ENCODE results near the gene DAND5.

Gene DAND5

DNA sequence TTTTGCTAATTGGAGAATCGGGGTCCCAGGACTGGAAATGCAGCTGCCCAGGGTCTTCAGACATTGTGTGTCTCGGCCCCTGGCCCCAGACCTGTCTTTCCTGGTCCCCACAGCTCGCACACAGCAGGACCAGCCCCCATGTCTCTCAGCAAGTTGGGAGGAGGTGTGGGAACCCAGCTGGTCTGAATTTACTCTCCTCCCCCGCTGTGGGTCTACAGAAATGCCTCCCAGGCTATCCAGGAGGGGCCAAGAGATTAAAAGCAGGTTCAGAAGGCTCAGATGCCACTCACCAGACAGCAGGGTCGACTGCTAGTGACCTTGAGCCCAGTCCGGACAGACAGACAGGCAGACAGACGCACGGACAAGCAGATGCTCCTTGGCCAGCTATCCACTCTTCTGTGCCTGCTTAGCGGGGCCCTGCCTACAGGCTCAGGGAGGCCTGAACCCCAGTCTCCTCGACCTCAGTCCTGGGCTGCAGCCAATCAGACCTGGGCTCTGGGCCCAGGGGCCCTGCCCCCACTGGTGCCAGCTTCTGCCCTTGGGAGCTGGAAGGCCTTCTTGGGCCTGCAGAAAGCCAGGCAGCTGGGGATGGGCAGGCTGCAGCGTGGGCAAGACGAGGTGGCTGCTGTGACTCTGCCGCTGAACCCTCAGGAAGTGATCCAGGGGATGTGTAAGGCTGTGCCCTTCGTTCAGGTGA, at the start of gene DAND5:
Gene DAND5 (plus strand): TSS at position 285 of the 697 bp plus-strand sequence. CDS start 85 bp downstream, at position 370.
- DNase-seq (ENCODE audit: low read depth in 3 of 3), result no peak

DNA sequence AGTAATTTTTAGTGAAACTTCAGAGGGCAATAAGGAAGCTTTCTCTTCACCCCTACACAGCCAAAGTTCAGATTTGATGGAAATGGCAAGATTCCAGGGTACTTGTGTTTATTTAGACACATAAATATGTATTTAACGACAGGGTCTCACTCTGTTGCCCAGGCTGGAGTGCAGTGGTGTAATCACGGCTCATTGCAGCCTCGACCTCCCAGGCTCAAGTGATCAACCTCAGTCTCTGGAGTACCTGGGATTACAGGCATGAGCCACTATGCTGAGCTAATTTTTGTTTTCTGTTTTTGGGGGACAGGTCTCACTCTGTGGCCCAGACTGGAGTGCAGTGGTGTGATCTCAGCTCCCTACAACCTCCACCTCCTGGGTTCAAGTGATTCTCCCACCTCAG, 48.3 kb upstream of the DAND5 start:
- DNase-seq (ENCODE audit: low read depth in 3 of 3), result no peak

GRCh38 chr19:12922959-12923358, 46.4 kb upstream of the DAND5 start:
- DNase-seq (ENCODE audit: low read depth in 3 of 3), result no peak

- DNase-seq (ENCODE audit: low read depth in 3 of 3), result no peak
These were observed 44.6 kb upstream of the DAND5 start for GRCh38 chr19:12924621-12925310.

DNA sequence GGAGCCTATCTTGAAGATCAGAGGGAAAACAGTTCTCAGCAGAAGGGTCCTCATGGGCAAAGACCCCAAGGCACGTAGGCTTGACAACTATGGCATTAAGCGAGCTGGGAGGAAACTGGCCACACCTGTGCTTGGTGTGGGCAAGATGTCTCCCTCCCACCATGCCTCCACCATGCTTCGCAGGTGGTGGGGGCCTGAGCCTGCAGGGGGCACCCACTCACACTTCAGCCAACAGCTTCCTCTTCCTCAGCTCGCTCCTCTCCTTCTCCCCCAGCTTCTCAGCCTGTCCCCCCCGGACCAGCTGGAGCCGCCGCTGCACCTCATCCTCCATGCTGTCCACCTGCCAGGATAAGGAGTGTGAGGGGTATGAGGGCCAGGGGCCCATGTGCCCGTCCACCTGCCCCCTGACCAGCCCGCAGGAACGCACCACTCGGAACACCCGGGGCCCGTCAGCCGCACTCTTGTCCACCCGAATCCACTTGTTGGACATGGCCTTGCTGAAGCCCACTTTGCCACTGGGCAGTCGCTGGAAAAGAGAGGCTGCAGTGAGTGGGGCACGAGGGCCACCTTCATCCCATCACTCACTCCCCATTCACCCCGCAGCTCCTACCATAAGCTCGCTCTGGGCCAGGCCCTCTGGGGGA, 39.3 kb upstream of the DAND5 start:
- DNase-seq (ENCODE audit: low read depth in 3 of 3), result no peak

- no peak for DNase-seq (ENCODE audit: low read depth in 3 of 3)
These were observed 36.7 kb upstream of the DAND5 start for GRCh38 chr19:12932392-12933286.

DNA sequence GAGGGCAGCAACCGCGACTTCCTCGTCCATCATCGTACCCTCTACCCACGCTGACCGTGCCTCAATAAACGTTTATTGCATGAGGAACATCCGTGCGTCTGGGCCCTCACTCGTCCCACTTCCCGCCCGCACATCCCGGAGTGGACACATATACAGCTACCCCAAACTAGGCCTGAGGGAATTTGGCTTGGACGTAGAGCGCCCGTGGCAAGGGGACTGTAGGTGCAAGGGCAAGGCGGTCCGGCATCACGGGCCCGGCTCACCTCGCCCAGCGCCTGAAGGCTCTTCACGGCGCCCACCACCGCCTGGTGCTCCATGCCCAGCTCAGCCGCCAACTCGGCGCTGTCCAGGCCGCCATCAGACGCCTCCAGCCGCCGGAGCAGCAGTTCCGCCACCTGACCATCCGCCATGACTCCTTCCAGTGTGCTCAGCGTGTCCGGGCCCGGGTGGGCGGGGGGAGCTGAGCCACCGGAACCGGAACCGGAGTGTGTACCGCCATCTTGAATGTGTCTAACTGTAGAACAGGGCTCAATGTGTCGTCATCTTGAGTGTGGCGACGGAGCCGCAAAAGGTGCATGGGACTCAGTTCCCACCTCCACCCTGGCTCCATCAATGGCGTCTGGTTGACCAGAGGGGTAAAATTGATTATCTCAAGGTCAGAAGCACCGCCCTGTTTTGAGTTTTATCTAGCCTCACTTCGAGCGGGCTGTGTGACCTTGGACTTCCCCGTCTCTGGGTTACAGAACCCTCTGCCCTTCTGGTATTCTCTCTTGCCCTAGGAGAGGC, 35.9 kb upstream of the DAND5 start, which contains the start of gene FARSA:
Gene FARSA (minus strand): TSS at position 425 of the 786 bp plus-strand sequence. CDS start 15 bp downstream, at position 410.
- DNase-seq (ENCODE audit: low read depth in 3 of 3), result peak; percentile 80 to 83 (median 83)

- no peak for DNase-seq (ENCODE audit: low read depth in 3 of 3)
These were observed 34.3 kb upstream of the DAND5 start for GRCh38 chr19:12935071-12935470.

- DNase-seq (ENCODE audit: low read depth in 3 of 3), result no peak
These were observed 32.8 kb upstream of the DAND5 start for GRCh38 chr19:12936582-12936981.

DNA sequence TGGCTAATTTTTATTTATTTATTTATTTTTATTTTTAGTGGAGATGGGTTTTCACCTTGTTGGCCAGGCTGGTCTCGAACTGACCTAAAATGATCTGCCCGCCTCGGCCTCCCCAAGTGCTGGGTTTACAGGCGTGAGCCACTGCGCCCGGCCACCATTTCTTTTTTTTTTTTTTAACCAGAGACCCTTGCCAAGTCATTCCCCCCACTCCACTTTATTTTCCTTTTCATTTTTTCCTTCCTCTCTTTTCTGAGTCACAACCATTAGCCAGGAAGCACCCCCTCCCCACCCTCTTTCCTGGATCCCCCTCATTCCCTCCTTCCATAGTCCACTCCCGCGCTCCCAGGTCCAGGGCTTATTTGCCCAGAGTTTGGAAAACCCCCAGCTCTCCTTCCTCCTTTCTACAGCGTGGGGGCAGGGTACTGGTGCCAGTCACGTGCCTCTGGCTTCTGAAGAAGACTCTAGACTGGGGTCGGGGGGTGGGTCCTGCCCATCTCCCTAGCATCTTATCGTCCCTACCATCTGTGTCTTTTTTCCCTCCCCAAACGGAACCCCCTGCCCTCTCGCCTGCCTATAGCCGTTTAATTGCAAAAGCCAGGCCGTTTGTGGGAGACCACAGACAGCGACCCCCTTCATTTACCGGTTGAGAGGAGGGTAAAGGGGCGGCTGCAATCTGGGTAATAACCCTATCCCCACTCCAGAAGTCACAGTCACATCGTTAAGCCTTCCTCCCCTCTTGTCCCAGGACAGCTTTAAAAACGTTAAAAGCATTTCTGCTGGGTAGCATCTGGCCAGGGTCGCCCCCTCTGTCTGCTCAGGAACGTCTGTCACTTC, 32.1 kb upstream of the DAND5 start:
- no peak for DNase-seq (ENCODE audit: low read depth in 3 of 3)

DNA sequence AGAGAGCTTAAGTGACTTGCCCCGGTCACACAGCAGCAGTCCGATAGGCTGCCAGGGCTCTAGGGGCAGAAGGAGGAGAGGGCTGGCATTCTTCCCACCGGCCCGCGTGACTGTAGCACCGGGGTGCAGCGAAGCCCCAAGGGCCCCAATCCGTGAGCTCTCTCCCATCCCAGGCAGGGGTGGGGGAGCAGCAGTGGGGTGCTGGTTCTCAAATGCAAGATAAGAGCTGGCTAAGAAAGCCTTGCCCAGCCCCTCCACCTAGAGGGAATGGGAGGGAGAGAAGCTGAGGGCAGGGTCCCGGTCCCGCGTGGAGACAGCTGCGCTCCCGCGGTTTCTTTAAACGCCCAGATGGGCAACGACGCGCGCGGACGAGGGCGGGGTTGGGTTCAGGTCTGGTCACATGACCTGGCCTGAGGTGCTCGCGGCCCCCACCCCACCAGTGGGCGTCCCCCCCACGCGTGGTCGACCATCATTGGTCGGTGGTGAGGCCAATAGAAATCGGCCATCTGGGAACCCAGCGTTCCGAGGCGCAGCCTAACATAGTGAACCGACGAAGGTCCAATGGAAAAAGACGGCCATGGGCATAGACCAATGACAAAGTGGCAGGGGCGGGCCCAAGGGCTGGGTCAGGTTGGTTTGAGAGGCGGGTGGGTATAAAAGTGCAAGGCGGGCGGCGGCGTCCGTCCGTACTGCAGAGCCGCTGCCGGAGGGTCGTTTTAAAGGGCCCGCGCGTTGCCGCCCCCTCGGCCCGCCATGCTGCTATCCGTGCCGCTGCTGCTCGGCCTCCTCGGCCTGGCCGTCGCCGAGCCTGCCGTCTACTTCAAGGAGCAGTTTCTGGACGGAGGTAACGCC, 31.2 kb upstream of the DAND5 start, which contains the start of gene CALR:
Gene CALR (plus strand): TSS at position 683 of the 852 bp plus-strand sequence. CDS start 71 bp downstream, at position 754.
- peak; percentile 97 to 99 (median 98) for DNase-seq (ENCODE audit: low read depth in 3 of 3)

DNA sequence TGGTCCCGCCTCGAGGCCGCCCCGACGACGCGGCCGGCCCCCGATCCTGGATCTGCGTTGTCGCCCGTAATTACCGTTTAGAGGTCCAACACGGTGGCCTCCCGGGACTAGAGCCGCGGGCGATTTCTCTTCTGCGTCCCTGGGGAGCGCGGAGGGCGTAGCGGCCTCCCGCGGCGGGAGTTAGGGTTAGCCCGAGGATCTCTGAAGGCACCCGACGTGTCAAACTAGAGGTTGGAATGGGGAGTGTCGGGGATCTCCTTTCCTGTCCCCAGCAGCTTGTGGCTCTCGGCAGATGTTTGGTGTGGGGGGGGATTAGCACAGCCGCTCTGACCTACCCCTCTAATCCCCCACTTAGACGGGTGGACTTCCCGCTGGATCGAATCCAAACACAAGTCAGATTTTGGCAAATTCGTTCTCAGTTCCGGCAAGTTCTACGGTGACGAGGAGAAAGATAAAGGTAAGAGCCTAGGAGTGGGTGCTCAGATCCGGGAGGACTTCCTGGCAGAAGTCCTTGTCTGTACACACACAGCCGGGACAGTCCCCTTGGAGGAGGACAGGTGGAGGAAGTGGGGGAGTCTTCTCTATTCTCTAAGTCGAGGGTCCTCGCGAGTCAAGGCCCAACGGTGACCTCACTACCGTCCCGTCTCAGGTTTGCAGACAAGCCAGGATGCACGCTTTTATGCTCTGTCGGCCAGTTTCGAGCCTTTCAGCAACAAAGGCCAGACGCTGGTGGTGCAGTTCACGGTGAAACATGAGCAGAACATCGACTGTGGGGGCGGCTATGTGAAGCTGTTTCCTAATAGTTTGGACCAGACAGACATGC, 30.4 kb upstream of the DAND5 start:
- peak in 1 of 3 experiments; percentile 26 for DNase-seq (ENCODE audit: low read depth in 3 of 3)

- no peak for DNase-seq (ENCODE audit: low read depth in 3 of 3)
These were observed 29.4 kb upstream of the DAND5 start for GRCh38 chr19:12939975-12940423.

DNA sequence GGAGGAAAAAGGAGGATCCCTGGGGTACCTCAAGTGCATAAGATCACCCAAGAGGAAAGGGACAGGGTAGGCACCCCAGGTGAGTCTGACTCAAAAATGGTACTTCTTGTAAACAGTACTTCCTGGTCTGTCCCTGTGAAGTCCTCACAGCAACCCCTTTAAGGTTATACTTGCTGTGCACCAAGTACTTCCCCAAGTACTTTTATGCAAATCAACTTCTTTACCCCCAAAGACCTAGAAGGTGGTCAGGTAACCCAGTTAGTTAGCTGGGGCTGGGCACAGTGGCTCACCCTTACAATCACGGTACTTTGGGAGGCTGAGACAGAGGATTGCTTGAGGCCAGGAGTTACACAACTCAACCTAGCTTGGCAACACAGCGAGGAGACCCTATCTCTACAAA, 28.5 kb upstream of the DAND5 start:
- DNase-seq (ENCODE audit: low read depth in 3 of 3), result no peak

- DNase-seq (ENCODE audit: low read depth in 3 of 3), result no peak
These were observed 25.8 kb upstream of the DAND5 start for GRCh38 chr19:12943437-12944044.

GRCh38 chr19:12944104-12944674, 25.2 kb upstream of the DAND5 start:
- DNase-seq (ENCODE audit: low read depth in 3 of 3), result no peak

DNA sequence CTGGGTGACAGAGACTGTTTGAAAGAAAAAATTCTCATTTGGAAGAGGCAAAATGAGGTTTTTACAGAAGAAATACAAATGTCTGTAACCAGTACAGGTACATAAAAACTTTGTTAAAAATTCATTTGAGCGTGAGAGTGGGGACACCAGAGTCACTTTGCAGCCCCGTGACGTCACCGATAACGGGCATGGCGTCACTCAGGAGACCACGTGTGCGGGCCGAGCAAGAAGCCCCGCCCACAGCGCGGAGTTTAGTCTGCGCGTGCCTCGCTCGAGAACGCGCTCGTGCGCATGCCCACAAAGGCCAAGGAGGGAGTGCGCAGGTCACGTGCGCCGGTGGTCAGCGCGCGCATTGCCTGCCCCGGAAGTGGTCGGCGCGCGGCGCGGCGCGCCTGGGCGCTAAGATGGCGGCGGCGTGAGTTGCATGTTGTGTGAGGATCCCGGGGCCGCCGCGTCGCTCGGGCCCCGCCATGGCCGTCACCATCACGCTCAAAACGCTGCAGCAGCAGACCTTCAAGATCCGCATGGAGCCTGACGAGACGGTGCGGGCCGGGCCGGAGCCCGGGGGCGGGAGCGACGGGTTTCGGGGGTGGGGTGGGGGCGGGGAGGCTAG, 23.8 kb upstream of the DAND5 start, which contains the start of gene RAD23A:
Gene RAD23A (plus strand): TSS at position 384 of the 613 bp plus-strand sequence. CDS start 87 bp downstream, at position 471.
- peak; percentile 96 to 98 (median 98) for DNase-seq (ENCODE audit: low read depth in 3 of 3)

All from stimulated activated CD4-positive, alpha-beta T cell treated with anti-CD3 and anti-CD28 coated beads, TNF-alpha, amount 100 ng/mL, for 4 hours (primary cell).